ENCODE results near the gene PHF21A.

Gene PHF21A

DNA sequence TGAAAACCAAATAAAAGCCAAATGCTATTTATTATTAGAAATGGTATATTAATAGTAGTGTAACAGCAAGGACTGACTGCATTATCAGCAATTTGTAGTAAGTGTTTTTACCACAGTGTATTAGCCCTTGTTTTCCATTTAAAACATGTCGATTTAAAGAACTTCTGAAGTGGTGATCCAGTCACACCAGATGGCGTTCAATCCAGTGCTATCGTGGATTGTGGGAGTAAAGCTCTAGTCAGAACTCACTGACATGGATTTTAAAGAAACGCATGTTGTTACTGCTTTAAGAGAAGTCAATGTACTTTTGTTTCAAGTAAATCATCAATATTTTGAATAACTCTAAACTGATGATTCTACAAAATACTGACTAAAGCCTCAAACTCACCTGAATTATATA is 147.7 kb downstream of the PHF21A start:
- no peak for DNase-seq

- no peak for DNase-seq
Measured at GRCh38 chr11:45968901-45969300, 152.4 kb downstream of the PHF21A start.

- no peak for DNase-seq
Measured at GRCh38 chr11:45967506-45967905, 153.7 kb downstream of the PHF21A start.

DNA sequence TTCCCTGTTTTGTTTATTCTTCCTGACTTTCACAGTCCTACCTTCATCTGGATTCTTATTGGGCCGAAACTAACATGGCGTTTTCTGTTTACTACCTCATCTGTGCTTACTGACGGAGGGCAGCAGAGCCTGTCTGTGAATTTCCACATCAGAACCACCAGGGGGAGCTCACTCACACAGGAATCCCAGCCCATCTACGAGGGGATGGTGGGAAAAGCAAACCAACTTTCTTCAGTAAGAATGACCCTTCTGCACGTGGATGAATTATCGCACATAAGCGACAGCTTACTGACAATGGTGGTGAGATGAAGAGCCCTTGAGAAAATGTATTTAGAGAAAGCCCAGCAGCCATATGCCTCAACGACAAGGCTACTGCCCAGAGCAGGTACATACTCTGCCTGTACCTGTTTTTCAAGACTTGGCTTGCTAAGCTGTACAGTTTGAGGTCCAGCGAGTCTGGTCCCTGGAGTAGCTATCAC is 156.3 kb downstream of the PHF21A start:
- peak; percentile 35 for DNase-seq

DNA sequence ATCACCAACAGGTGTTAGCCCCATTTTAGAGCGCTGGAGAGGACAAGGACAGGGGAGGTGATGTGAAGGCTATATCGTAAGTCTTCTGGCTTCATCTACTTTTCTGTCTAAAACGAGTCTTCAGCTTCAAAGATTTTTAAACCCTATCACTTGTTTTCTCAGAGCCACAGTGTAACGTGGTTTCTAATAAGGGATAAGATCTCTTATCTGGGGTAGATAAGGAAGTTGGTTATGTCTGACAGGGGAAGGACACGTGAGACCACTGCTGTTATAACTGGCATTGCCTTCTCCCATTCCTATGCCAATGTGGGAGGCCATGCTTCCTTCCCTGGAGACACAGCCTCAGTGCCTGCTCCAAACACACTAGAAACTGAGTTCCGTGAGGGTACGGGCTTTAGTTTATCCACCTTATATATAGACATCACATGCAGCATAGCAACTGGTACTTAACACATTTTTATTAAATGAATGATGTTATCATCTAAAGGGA is 159.5 kb downstream of the PHF21A start:
- DNase-seq = no peak

DNA sequence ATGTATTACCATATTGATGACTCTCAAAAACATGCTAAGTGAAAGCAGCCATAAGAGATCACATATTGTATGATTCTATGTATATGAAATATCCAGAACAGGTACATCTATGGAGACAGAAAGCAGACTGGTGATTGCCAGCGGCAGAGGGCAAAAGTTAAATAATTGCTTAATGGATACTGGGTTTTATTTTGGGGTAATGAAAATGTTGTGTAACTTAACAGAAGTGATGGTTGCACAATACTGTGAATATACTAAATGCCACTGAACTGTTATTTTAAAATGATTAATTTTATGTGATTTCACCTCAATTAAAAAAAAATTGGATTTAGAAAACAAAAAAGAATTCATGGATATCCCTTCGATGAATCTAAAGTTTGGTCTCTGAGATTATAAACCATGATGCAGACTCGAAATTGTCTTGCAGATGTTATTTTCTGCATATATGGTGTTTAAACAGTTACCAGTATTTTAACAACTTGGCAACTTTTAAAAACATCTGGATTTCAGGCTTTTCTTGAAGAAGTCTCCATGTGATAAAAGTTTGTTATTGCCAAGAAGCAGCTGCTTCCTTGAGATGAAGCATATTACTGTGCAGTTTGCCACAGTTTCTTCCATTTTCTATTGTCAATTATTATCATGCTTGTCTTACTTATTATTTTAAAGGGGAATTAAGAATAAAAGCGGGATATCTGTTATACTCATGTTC is 160.7 kb downstream of the PHF21A start:
- no peak for DNase-seq

DNA sequence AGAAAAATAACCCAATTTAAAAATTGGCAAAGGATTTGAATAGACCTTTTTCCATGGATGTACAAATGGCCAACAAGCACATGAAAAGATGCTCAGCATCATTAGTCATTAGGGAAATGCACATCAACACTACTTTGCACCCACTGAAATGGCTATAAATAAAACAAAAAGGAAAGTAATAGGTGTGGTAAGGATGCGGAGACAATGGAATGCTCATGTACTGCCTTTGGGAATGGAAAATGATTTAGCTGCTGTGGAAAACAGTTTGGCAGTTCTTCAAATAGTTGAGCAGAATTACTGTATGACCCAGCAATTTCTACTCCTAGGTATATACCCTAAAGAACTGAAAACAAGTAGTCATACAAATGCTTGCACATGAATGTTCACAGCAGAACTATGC is 161.4 kb downstream of the PHF21A start:
- DNase-seq = no peak

DNA sequence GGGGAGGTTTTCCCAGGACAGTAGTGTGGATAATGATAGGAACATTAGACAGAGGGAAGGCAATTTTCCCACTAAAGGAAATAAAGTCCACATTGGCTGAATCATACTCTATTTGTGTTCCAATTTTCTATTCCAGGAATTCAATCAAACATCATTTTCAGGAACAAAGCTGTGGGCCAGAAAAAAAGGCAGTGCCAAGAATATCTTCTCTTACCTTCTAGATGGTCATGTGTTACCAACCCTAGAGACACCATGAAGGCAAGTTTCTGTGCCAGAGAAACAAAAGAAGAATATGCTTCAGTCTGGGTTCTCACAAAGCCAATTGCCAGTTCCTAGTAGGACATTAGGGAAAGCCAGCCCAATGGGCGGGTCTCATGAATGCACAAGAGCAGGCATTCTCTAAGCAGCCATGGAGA is 171.3 kb downstream of the PHF21A start:
- no peak for DNase-seq

DNA sequence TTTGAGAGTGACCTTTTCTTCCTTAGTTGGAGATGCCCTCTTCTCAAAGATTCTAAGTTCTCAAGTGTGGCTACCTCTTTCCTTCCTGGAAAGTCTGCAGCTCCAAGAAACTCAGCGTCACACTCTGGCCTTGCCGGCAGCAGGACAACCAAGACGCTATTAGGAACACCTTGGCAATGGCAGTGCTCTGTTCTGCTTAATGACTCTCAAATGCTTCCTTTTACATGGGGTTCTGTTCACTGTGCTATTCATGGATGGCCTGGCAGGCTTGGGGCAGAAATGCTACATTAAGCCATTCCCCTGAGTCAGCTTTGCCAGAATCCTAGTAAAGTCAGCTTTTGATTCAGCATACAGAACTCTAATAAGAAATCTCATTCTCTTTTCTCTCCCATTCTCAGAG is 172.9 kb downstream of the PHF21A start:
- DNase-seq = no peak

DNA sequence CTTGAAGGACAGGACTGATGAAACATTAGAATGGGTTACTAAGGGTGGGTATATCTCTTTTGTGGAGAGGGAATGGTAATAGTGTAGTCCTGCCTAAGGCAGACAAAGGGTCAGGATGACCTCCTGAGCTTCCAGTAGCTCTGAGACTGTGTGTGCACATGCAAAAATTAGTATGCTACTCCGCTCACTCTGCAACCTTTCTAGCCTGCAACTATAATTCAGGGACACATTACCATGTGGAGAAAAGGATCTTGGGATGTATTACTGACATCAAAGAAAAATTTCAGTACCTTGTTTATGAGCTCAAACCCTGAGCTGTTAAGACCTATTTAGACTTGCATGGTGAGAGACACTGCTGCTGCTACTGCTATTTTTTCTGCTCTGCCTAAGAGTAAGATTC is 173.4 kb downstream of the PHF21A start:
- DNase-seq = no peak

DNA sequence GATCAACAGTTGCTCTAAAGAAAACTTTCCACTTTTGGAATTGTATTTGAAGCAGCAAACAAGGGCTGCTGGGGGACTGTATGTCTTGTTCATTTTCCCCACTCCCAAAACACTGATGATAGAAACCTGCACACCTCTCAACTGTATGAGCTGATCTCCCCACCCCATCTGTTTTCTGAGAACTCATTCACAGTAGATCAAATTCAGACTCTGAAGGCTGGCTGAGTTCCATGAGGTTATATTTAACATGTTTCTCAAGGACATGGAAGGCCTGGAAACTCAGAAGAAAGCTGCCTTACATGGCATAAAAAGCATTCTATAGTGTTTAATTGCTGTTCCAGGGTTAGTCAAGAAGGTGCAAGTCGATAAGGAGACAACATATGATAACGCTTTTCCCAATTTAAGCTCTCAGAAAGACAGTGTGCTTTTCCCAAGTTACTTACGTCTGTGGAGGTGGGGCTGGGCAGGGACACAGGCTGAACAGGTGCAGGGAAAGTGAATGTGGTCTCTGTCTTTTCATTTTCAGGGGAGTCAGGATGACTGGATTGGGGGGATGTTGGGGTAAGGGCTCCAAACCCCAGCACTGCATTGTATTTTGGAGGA is 175.8 kb downstream of the PHF21A start:
- DNase-seq = no peak

DNA sequence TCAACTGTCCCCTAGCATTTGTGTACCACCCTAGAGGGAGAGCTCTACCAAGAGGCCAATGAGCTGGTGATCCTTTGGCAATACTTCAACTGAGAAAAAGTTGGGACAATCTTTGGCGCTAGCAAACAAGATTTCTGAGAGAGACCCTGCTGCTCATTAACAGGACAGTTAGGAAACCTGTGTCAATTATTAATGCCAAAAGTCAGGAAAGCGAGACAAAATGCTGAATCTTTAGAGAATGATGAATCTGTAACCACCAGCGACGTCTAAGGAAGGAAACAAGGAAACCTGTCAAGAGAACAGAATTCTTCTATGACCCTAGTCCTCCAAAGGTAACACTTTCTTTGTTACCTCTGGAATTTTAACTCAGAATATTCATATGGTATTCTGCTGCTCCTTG is 178.9 kb downstream of the PHF21A start:
- no peak for DNase-seq

GRCh38 chr11:45941285-45941684 is 180.0 kb downstream of the PHF21A start:
- DNase-seq = no peak

DNA sequence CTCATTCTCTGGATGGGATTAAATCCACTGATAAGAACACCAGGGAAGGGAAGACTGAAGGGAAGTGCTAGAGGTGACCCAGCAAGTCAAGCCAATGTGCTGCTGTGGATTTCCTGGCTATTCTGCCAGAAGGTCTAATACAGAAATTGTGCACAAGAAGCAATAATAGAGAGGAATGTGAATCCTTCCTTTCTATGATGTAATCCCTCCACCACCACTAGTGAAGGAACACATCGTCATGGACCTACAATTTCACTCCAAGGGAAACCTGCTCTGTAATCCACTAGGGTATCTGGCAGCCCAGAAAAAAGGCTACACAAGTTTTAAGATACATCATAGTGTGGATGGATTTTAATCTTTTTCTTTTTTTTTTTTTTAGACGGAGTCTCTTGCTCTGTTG is 181.4 kb downstream of the PHF21A start:
- no peak for DNase-seq

GRCh38 chr11:45937916-45938315 is 183.3 kb downstream of the PHF21A start:
- DNase-seq = no peak

DNA sequence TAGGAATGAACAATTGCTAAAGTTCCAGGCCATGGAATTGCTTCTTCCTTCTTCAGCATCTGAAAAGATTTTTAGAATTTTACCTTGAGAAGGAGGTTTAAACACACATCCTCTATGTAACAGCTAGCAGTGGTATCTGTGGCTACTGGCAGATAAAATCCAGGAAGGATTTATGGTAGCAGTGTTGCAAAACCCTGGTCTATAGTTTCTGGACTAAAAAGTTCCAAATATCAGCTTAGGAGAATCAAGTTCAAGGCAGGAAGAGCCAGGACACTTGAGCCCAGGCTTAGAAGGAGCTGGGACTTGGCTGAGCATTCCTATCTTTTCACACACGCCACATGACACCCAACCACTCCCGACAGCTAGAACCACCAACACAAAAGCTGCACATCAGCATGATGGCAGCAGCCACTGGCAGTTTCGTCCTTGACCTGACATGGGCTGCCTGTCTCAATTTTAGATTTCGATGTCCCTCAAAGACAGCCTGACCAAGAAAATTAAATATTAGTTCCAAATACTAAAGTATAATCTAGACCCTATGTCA is 184.7 kb downstream of the PHF21A start:
- no peak for DNase-seq

DNA sequence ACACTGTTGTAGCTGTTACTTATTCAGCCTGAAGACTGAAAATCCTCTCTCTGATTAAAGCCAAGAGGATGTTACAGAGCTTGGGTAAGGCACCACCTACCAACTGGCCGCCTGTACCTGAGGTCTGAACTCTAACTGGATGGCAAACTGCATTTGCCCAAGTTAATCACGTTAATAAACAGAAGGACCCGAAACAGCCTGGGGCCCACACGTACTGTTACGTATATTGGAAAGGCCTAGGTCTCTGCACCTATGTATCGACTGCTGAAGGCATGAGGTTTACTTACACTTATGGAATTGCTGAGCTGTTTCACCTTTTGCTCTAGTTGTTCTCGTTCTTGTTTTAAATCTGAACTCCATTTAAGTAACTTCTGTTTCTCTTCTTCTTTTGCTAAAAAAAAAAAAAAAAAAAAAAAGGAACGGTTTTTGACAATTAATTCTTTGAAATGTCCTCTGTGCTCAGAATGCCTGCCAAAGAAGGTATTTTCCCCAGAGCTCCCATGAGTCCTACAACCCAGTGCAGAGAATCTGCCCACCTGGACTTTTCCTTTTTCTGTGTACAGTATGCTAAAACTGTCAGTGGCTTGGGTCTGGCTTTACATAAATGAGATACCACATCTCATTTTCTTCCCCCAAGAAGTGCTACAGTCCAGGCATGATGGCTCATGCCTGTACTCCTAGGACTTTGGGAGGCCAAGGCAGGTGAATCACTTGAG is 185.7 kb downstream of the PHF21A start:
- DNase-seq = no peak

GRCh38 chr11:45934580-45935318 is 186.5 kb downstream of the PHF21A start:
- DNase-seq = no peak

DNA sequence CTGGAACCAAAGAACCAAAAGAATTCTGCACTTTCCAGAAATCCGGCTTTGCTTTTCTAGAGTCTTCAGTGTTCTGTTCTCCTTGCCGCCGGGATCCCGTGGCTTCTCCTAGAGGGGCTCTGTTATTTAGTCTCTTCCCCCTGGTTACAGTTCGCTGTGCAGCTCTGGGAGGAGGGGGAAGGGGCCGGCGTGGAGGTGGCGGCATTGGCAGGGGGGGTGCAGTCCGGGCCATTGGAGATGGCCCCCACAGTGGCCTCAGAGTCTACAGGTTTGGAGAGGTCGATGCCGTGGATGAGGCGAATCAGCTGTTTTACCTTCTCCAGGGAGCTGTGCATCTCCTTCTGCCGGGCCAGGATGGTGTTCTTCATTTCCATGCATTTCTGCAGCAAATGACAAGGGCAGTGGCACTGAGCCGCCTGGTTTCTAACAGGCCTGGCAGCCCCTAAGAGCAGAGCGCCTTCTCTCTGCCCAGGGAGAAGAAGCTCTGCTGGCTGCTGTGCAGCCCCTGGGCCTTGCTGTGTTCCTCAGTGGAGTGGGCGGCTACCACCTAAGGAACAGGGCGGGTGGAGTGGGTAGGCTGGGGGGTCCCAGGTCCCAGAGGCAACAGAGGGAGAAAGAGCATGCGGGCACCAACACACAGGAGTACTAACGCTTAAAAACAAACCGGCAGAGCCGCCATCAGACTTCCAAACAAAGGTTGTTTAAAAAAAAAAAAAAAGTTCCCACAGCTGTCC is 187.2 kb downstream of the PHF21A start:
- no peak for DNase-seq

GRCh38 chr11:45933131-45933831 is 188.0 kb downstream of the PHF21A start:
- DNase-seq = no peak

DNA sequence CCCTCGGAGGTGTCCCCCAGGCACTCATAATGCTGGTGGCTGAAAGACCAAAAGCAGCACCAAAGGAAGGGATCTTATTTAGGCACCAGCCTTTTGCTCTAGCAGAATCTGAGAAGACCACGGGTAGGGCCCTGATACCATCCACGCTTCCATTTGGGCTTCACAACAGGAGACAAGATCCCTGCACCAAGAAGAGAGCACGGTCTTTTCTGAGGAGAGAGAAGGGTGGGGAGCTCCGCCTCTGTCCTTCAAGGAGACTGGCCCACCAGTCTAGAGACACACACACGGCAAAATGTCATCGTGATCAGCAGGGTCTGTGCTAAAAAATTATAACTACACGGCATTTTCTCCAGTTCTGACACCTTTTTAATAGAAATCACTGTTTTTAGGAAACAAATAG is 189.0 kb downstream of the PHF21A start:
- DNase-seq = no peak

- DNase-seq = no peak
Measured at GRCh38 chr11:45931739-45932138, 189.5 kb downstream of the PHF21A start.

Measured in stimulated activated CD4-positive, alpha-beta T cell treated with anti-CD3 and anti-CD28 coated beads, Interleukin-12 subunit alpha, Interleukin-12 subunit beta, amount 100 ng/mL, for 4 hours (primary cell).